Endodermal cell (in vitro differentiated cells): ENCODE data around the gene UMODL1. TPM values are rescaled to one million over a fixed set of nuclear protein-coding genes. Genes with fewer than 3 reads are reported as not detected.

Experiments
- DNase-seq: peaks from one replicate; pipeline ENCODE4 v3.0.0-alpha.2; 2017
- H3K27ac ChIP-seq: 2 replicates; pipeline ENCODE4 v1.5.1; 2013; ENCODE audit warnings: mild to moderate bottlenecking, low read depth, low read length, moderate library complexity
- H3K27me3 ChIP-seq: 2 replicates; pipeline ENCODE4 v1.6.1; 2013; ENCODE audit warnings: mild to moderate bottlenecking, low read length, moderate library complexity; ENCODE audit not compliant: insufficient read depth, control insufficient read depth, poor library complexity, severe bottlenecking
- H3K36me3 ChIP-seq: 2 replicates; pipeline ENCODE4 v1.7.0; 2013; ENCODE audit warnings: mild to moderate bottlenecking, low read length, moderate library complexity; ENCODE audit not compliant: control insufficient read depth, insufficient read depth
- H3K4me1 ChIP-seq: one replicate; pipeline ENCODE4 v1.7.0; 2013; ENCODE audit warnings: low read length; ENCODE audit not compliant: control insufficient read depth, insufficient read depth
- H3K4me3 ChIP-seq: 2 replicates; pipeline ENCODE4 v1.5.1; 2013; ENCODE audit warnings: mild to moderate bottlenecking, low read length, moderate library complexity
- H3K9ac ChIP-seq: 2 replicates; pipeline ENCODE4 v1.6.1; 2013; ENCODE audit warnings: mild to moderate bottlenecking, low read length, moderate library complexity; ENCODE audit not compliant: poor library complexity, severe bottlenecking; ENCODE audit errors: extremely low read depth
- H3K9me3 ChIP-seq: 2 replicates; pipeline ENCODE4 v1.6.1; 2013; ENCODE audit warnings: mild to moderate bottlenecking, low read length, moderate library complexity; ENCODE audit not compliant: control insufficient read depth
- H3K27ac Mint-ChIP-seq: 2 replicates; pipeline ENCODE4 v1.8.0; 2020; ENCODE audit warnings: mixed read lengths
- H3K27me3 Mint-ChIP-seq: 2 replicates; pipeline ENCODE4 v1.8.0; 2021; ENCODE audit warnings: mild to moderate bottlenecking, mixed read lengths; ENCODE audit not compliant: insufficient read depth
- H3K36me3 Mint-ChIP-seq: 2 replicates; pipeline ENCODE4 v1.8.0; 2020; ENCODE audit warnings: low read depth, mixed read lengths
- H3K4me1 Mint-ChIP-seq: 2 replicates; pipeline ENCODE4 v1.8.0; 2020; ENCODE audit warnings: mixed read lengths
- H3K4me3 Mint-ChIP-seq: 2 replicates; pipeline ENCODE4 v1.8.0; 2020; ENCODE audit warnings: mild to moderate bottlenecking, moderate library complexity, mixed read lengths
- H3K9me3 Mint-ChIP-seq: 2 replicates; pipeline ENCODE4 v1.8.0; 2020; ENCODE audit warnings: mild to moderate bottlenecking, mixed read lengths
- WGBS, 2 experiments: methylation state at CpG; one replicate each; pipeline versions ENCODE4 v1.1.5 to v1.1.7; 2013; ENCODE audit warnings: missing lambda C conversion rate in 2 of 2, mixed read lengths in 1 of 2; ENCODE audit not compliant: insufficient coverage in 1 of 2, insufficient read length in 1 of 2; 5-methylcytosine and 5-hydroxymethylcytosine counted together
- total RNA-seq, 2 donors: library from RNA; stranded (reverse); fragmentation: NEBNext Ultra II Directional in 1 of 2; extraction: Animal tissue kit (Norgen Biotek cat#: 25700) in 1 of 2; gene quantifications; 2 replicates in 1 of 2; 3 replicates in 1 of 2; pipeline ENCODE4 v1.2.1, GENCODE V29; 2021
- TF ChIP-seq, protein P1 (sequence below): fragments of 200-600 bp; sonication (generic); conservative IDR thresholded peaks from 2 replicates; pipeline ENCODE4 v1.5.0; 2021; ENCODE audit warnings: antibody characterized with exemption, mild to moderate bottlenecking

UMODL1 gene
- total RNA-seq, 2 donors from 2014 or later = 0.24 to 0.49 TPM

DNA sequence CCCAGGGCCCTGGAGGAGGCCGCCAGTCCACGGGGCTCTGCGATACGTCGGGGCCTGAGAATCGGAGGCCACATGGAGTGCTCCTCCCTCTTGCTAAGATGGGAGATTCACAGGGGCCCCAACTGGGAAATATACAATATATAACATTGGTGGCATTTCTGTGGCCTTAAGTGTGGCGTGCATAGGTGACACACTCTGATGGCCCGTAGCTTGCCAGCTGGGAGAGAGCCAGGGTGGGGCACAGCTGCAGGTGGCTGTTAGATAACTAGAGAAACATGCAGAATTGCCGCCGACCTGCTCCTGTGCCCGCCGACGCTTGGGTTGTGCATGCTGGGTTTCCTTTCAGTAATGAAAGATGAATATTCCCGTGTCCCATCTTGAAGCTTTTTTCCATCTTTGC, 30.1 kb downstream of the UMODL1 start:
- Histone ChIP-seq H3K27me3 (no peaks in the 10 kb centered on the region), H3K9ac (no peak overlapping the region), H3K9me3 (no peaks in the 10 kb centered on the region), H3K27ac (no peak overlapping the region), H3K4me3 (no peak overlapping the region), H3K4me1 (no peaks in the 10 kb centered on the region), H3K36me3 (no peaks in the 10 kb centered on the region)
- no peak for DNase-seq
- 95% methylated on average over 7 to 14 of the region's 14 CpGs for whole genome bisulfite sequencing, 2 experiments
- Mint-ChIP-seq H3K36me3 (no peaks in the 10 kb centered on the region), H3K4me1 (no peaks in the 10 kb centered on the region), H3K9me3 (no peaks in the 10 kb centered on the region), H3K4me3 (no peak overlapping the region), H3K27me3 (peaks cover 8% of the 10 kb centered on the region), H3K27ac (no peak overlapping the region)
- TF ChIP-seq, protein P1, sequence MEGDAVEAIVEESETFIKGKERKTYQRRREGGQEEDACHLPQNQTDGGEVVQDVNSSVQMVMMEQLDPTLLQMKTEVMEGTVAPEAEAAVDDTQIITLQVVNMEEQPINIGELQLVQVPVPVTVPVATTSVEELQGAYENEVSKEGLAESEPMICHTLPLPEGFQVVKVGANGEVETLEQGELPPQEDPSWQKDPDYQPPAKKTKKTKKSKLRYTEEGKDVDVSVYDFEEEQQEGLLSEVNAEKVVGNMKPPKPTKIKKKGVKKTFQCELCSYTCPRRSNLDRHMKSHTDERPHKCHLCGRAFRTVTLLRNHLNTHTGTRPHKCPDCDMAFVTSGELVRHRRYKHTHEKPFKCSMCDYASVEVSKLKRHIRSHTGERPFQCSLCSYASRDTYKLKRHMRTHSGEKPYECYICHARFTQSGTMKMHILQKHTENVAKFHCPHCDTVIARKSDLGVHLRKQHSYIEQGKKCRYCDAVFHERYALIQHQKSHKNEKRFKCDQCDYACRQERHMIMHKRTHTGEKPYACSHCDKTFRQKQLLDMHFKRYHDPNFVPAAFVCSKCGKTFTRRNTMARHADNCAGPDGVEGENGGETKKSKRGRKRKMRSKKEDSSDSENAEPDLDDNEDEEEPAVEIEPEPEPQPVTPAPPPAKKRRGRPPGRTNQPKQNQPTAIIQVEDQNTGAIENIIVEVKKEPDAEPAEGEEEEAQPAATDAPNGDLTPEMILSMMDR = no peak

- Histone ChIP-seq H3K9ac (no peak overlapping the region), H3K27me3 (no peaks in the 10 kb centered on the region), H3K9me3 (no peaks in the 10 kb centered on the region), H3K27ac (no peak overlapping the region), H3K4me1 (no peaks in the 10 kb centered on the region), H3K36me3 (no peaks in the 10 kb centered on the region), H3K4me3 (no peak overlapping the region)
- H3K27me3 Mint-ChIP-seq = peaks cover 8% of the 10 kb centered on the region
- no peak overlapping the region for H3K27ac Mint-ChIP-seq
- H3K4me3 Mint-ChIP-seq = no peak overlapping the region
- H3K36me3 Mint-ChIP-seq = no peaks in the 10 kb centered on the region
- WGBS, 2 experiments = 89 to 91% methylated on average over 6 of the region's 6 CpGs
- no peak for DNase-seq
- H3K4me1 Mint-ChIP-seq = no peaks in the 10 kb centered on the region
- H3K9me3 Mint-ChIP-seq = no peaks in the 10 kb centered on the region
- TF ChIP-seq, protein P1 = no peak
These were observed 31.0 kb downstream of the UMODL1 start for GRCh38 chr21:42102076-42102475.

- H3K4me1 ChIP-seq = peaks cover 2% of the 10 kb centered on the region
- Mint-ChIP-seq H3K9me3 (no peaks in the 10 kb centered on the region), H3K4me3 (no peak overlapping the region), H3K27ac (no peak overlapping the region), H3K36me3 (no peaks in the 10 kb centered on the region), H3K27me3 (peaks cover 5% of the 10 kb centered on the region), H3K4me1 (no peaks in the 10 kb centered on the region)
- WGBS, 2 experiments = 94 to 97% methylated on average over 5 of the region's 5 CpGs
- TF ChIP-seq, protein P1 = no peak
- no peak overlapping the region for H3K27ac ChIP-seq
- no peak overlapping the region for H3K9ac ChIP-seq
- H3K27me3 ChIP-seq = no peaks in the 10 kb centered on the region
- H3K4me3 ChIP-seq = no peak overlapping the region
- no peaks in the 10 kb centered on the region for H3K36me3 ChIP-seq
- DNase-seq = no peak
- H3K9me3 ChIP-seq = no peaks in the 10 kb centered on the region
These were observed 31.4 kb downstream of the UMODL1 start for GRCh38 chr21:42102526-42102925.
